H1 (cell line): Measurements from ENCODE around the gene AGAP1. TPM values are rescaled to one million over a fixed set of nuclear protein-coding genes. Genes with fewer than 3 reads are reported as not detected.

Experiments used
- CTCF ChIA-PET: fragments of 300-600 bp; sonication (Branson Sonifier 250); formaldehyde crosslinking; loops from one replicate; lab custom pipeline; 2021; ENCODE audit not compliant: partially characterized antibody; lab: Charles Lee
- POLR2A ChIA-PET: fragments of 300-600 bp; sonication (Branson Sonifier 250); formaldehyde crosslinking; loops from one replicate; lab custom pipeline; 2021; ENCODE audit warnings: inconsistent platforms; ENCODE audit not compliant: partially characterized antibody; lab: Charles Lee
- DNase-seq, 2 experiments: peaks; one replicate each; pipeline versions ENCODE4 v3.0.0 to v3.0.0-alpha.2; 2010 to 2022; ENCODE audit warnings: low spot score in 2 of 2, low read depth in 1 of 2, mixed read lengths in 1 of 2
- FAIRE-seq: peaks from 2 replicates; lab custom pipeline; 2011; peaks lifted over from hg19 to GRCh38; lab: Jason Lieb, UNC
- H2AFZ ChIP-seq: 2 replicates; pipeline ENCODE4 v1.8.1; 2012; ENCODE audit warnings: low read length, inconsistent platforms
- H2AK5ac ChIP-seq: 2 replicates; pipeline ENCODE4 v1.6.1; 2013; ENCODE audit warnings: low read depth, low read length
- H2BK120ac ChIP-seq: replicated peaks from 2 replicates; pipeline ENCODE3; 2013; ENCODE audit warnings: low read depth, low read length, inconsistent platforms
- H2BK12ac ChIP-seq: 2 replicates; pipeline ENCODE4 v1.6.1; 2013; ENCODE audit warnings: low read depth, low read length
- H2BK15ac ChIP-seq: 2 replicates; pipeline ENCODE4 v1.6.1; 2013; ENCODE audit warnings: low read length
- H2BK20ac ChIP-seq: 2 replicates; pipeline ENCODE4 v1.6.1; 2013; ENCODE audit warnings: low read length
- H2BK5ac ChIP-seq: 2 replicates; pipeline ENCODE4 v1.6.1; 2013; ENCODE audit warnings: low read depth, low read length
- H3K14ac ChIP-seq: 2 replicates; pipeline ENCODE4 v1.6.1; 2013; ENCODE audit warnings: inconsistent platforms; ENCODE audit not compliant: insufficient read length
- H3K18ac ChIP-seq: 2 replicates; pipeline ENCODE4 v1.6.1; 2013; ENCODE audit warnings: low read length; ENCODE audit errors: extremely low read depth
- H3K23ac ChIP-seq: 2 replicates; pipeline ENCODE4 v1.6.1; 2013; ENCODE audit warnings: inconsistent platforms; ENCODE audit not compliant: insufficient read length
- H3K23me2 ChIP-seq: 2 replicates; pipeline ENCODE4 v1.6.1; 2013; ENCODE audit warnings: low read depth, low read length
- H3K27ac ChIP-seq: 2 replicates; pipeline ENCODE4 v1.6.1; 2011; ENCODE audit warnings: low read depth, low read length, inconsistent platforms
- H3K27me3 ChIP-seq, 4 experiments: replicated peaks in 1 of 4; 1 replicate in 1 of 4; 2 replicates in 3 of 4; pipeline versions ENCODE4 v1.6.1 to v1.8.1; 2011 to 2013; ENCODE audit warnings: low read length in 3 of 4, mild to moderate bottlenecking in 3 of 4, inconsistent platforms in 2 of 4, mixed read lengths in 2 of 4, moderate library complexity in 1 of 4; ENCODE audit not compliant: control insufficient read depth in 3 of 4, insufficient read depth in 3 of 4; ENCODE audit errors: extremely low read depth in 1 of 4
- H3K36me3 ChIP-seq, 4 experiments: 2 replicates each; pipeline versions ENCODE4 v1.6.1 to v1.8.1; 2011 to 2013; ENCODE audit warnings: mild to moderate bottlenecking in 4 of 4, low read length in 3 of 4, moderate library complexity in 2 of 4, control low read depth in 1 of 4, inconsistent platforms in 1 of 4; ENCODE audit not compliant: insufficient read depth in 4 of 4, control insufficient read depth in 2 of 4
- H3K4ac ChIP-seq: replicated peaks from 2 replicates; pipeline ENCODE3; 2013; ENCODE audit warnings: low read length, low read depth, mixed read lengths, inconsistent platforms; ENCODE audit not compliant: insufficient read length
- H3K4me1 ChIP-seq, 4 experiments: replicated peaks in 1 of 4; 1 replicate in 1 of 4; 2 replicates in 3 of 4; pipeline versions ENCODE4 v1.6.1 to v1.8.1; 2011 to 2013; ENCODE audit warnings: low read length in 3 of 4, inconsistent platforms in 2 of 4, mixed read lengths in 1 of 4; ENCODE audit not compliant: insufficient read depth in 4 of 4, control insufficient read depth in 3 of 4
- H3K4me2 ChIP-seq, 2 experiments: 2 replicates each; pipeline versions ENCODE4 v1.6.1 to v1.8.1; 2011 to 2013; ENCODE audit warnings: low read depth in 2 of 2, low read length in 2 of 2, control low read depth in 1 of 2, inconsistent platforms in 1 of 2, mild to moderate bottlenecking in 1 of 2; ENCODE audit not compliant: insufficient read depth in 1 of 2
- H3K4me3 ChIP-seq, 4 experiments: fragments of 200-600, 300-600 bp in 1 of 4; sonication (generic), shearing (Covaris generic), sonication (Bioruptor Twin) in 1 of 4; 2 replicates each; pipeline versions ENCODE4 v1.5.1 to v1.8.1; 2011 to 2016; ENCODE audit warnings: low read length in 4 of 4, low read depth in 3 of 4, control low read depth in 2 of 4, inconsistent platforms in 2 of 4, mild to moderate bottlenecking in 2 of 4, mixed read lengths in 1 of 4, moderate library complexity in 1 of 4; ENCODE audit not compliant: insufficient read depth in 2 of 4; ENCODE audit errors: extremely low read depth in 1 of 4
- H3K56ac ChIP-seq: replicated peaks from 2 replicates; pipeline ENCODE3; 2013; ENCODE audit warnings: low read depth, mild to moderate bottlenecking, mixed read lengths, low read length, inconsistent platforms; ENCODE audit not compliant: insufficient read length
- H3K79me1 ChIP-seq: 2 replicates; pipeline ENCODE4 v1.6.1; 2013; ENCODE audit warnings: low read depth, low read length, control low read depth
- H3K79me2 ChIP-seq, 2 experiments: 2 replicates each; pipeline versions ENCODE4 v1.6.1 to v1.8.1; 2012 to 2013; ENCODE audit warnings: low read length in 2 of 2, mild to moderate bottlenecking in 2 of 2, inconsistent platforms in 1 of 2; ENCODE audit not compliant: insufficient read depth in 2 of 2, control insufficient read depth in 1 of 2
- H3K9ac ChIP-seq, 4 experiments: replicated peaks in 1 of 4; 1 replicate in 1 of 4; 2 replicates in 3 of 4; pipeline versions ENCODE4 v1.6.1 to v1.8.1; 2011 to 2013; ENCODE audit warnings: low read depth in 3 of 4, low read length in 3 of 4, control low read depth in 2 of 4, mild to moderate bottlenecking in 2 of 4, moderate library complexity in 2 of 4, inconsistent platforms in 1 of 4; ENCODE audit errors: extremely low read depth in 1 of 4
- H3K9me3 ChIP-seq, 2 experiments: 2 replicates each; pipeline versions ENCODE4 v1.6.1 to v1.8.1; 2012 to 2013; ENCODE audit warnings: mild to moderate bottlenecking in 2 of 2, moderate library complexity in 2 of 2, control low read depth in 1 of 2, inconsistent platforms in 1 of 2, low read depth in 1 of 2, low read length in 1 of 2, mixed read lengths in 1 of 2; ENCODE audit not compliant: insufficient read depth in 2 of 2
- H4K20me1 ChIP-seq, 2 experiments: replicated peaks in 1 of 2; 2 replicates each; pipeline versions ENCODE3 to v1.8.1; 2011 to 2013; ENCODE audit warnings: inconsistent platforms in 2 of 2, low read length in 2 of 2, mild to moderate bottlenecking in 1 of 2; ENCODE audit not compliant: insufficient read depth in 2 of 2, control insufficient read depth in 1 of 2
- H4K5ac ChIP-seq: 2 replicates; pipeline ENCODE4 v1.6.1; 2013; ENCODE audit warnings: low read length, low read depth, mixed read lengths, inconsistent platforms; ENCODE audit not compliant: insufficient read length
- H4K8ac ChIP-seq: 2 replicates; pipeline ENCODE4 v1.8.0; 2013; ENCODE audit warnings: mild to moderate bottlenecking, moderate library complexity, low read length, inconsistent platforms; ENCODE audit not compliant: insufficient read depth; ENCODE audit errors: extremely low read depth
- H4K91ac ChIP-seq: replicated peaks from 2 replicates; pipeline ENCODE3; 2013; ENCODE audit warnings: low read length, mixed read lengths, inconsistent platforms; ENCODE audit not compliant: insufficient read length
- ATF2 ChIP-seq: IDR thresholded peaks from 2 replicates; pipeline ENCODE4 v1.6.1; 2012; ENCODE audit warnings: low read length, inconsistent platforms
- CHD1 ChIP-seq: IDR thresholded peaks from 2 replicates; pipeline ENCODE4 v1.6.1; 2012; ENCODE audit warnings: low read depth, low read length, improper control_type of control experiment
- EP300 ChIP-seq, 2 experiments: IDR thresholded peaks; 1 replicate in 1 of 2; 2 replicates in 1 of 2; pipeline ENCODE4 v1.6.1; 2011 to 2012; ENCODE audit warnings: low read depth in 2 of 2, low read length in 2 of 2, mild to moderate bottlenecking in 2 of 2, borderline replicate concordance in 1 of 2, inconsistent platforms in 1 of 2, moderate library complexity in 1 of 2
- FOSL1 ChIP-seq: IDR thresholded peaks from 2 replicates; pipeline ENCODE4 v1.6.1; 2011; ENCODE audit warnings: mild to moderate bottlenecking, low read depth, low read length, moderate library complexity; ENCODE audit not compliant: insufficient read depth
- GABPA ChIP-seq: IDR thresholded peaks from 2 replicates; pipeline ENCODE4 v1.6.1; 2011; ENCODE audit warnings: mild to moderate bottlenecking, low read length, moderate library complexity, borderline replicate concordance; ENCODE audit not compliant: insufficient read depth
- JUND ChIP-seq: IDR thresholded peaks from 2 replicates; pipeline ENCODE4 v1.6.1; 2011; ENCODE audit warnings: mild to moderate bottlenecking, improper control_type of control experiment, low read length
- MAX ChIP-seq: IDR thresholded peaks from 2 replicates; pipeline ENCODE4 v1.6.1; 2012; ENCODE audit warnings: inconsistent platforms
- POU5F1 ChIP-seq: IDR thresholded peaks from 2 replicates; pipeline ENCODE4 v1.6.1; 2011; ENCODE audit warnings: low read depth, mild to moderate bottlenecking, low read length, moderate library complexity
- RFX5 ChIP-seq: IDR thresholded peaks from 2 replicates; pipeline ENCODE4 v1.6.1; 2011; ENCODE audit warnings: low read depth, low read length, improper control_type of control experiment, borderline replicate concordance
- RNF2 ChIP-seq: fragments of 200-900, 300-1000 bp; sonication (generic); IDR thresholded peaks from 2 replicates; pipeline ENCODE4 v1.7.1; 2016; ENCODE audit warnings: borderline replicate concordance, low read depth, mild to moderate bottlenecking, antibody characterized with exemption, low read length; ENCODE audit not compliant: poor library complexity, severe bottlenecking; ENCODE audit errors: missing control alignments
- TEAD4 ChIP-seq: IDR thresholded peaks from 2 replicates; pipeline ENCODE4 v1.6.1; 2012; ENCODE audit warnings: low read depth, low read length, inconsistent platforms, mixed read lengths
- WGBS, 2 experiments: shearing (Covaris generic) in 1 of 2; methylation state at CpG; one replicate each; pipeline versions ENCODE4 v1.1.6 to v1.1.7; 2013 to 2015; ENCODE audit warnings: low lambda C conversion rate in 2 of 2, mixed read lengths in 2 of 2, inconsistent platforms in 1 of 2, low coverage in 1 of 2, missing lambda C conversion rate in 1 of 2; ENCODE audit not compliant: insufficient replicate concordance in 2 of 2, insufficient coverage in 1 of 2, insufficient read length in 1 of 2; ENCODE audit errors: extremely low coverage in 1 of 2, missing lambda C conversion rate in 1 of 2; 5-methylcytosine and 5-hydroxymethylcytosine counted together
- polyA plus RNA-seq, 7 experiments: library from polyadenylated mRNA; depleted of rRNA in 3 of 7; stranded (reverse) in 5 of 7; unstranded in 2 of 7; fragments of >200 nt in 5 of 7; fragments of 200-250 nt in 2 of 7; gene quantifications; 1 replicate in 5 of 7; 2 replicates in 1 of 7; 4 replicates in 1 of 7; pipeline versions ENCODE4 v1.2.1 to v1.2.3, GENCODE V29; 2011 to 2013; ENCODE audit warnings: missing spikeins in 2 of 7, mixed read lengths in 2 of 7
- total RNA-seq: library from RNA; stranded (reverse); fragmentation: NEBNext Ultra II Directional; extraction: Animal tissue kit (Norgen Biotek cat#: 25700); gene quantifications from 2 replicates; pipeline ENCODE4 v1.2.1, GENCODE V29; 2021

Gene AGAP1
- total and polyA plus RNA-seq, 2 of the 8 experiments (the other 6 are each of a cell fraction or from before 2014, with no cell fraction given): 18.1 to 39.4 TPM

GRCh38 chr2:235552671-235553070 lies 58.8 kb downstream of the AGAP1 start:
- ChIA-PET CTCF (interaction anchor here (0.9 to 4.0 kb wide), 26 partner anchors 9 to 417 kb away, joined by 3 to 28 read pairs (median 6); no protein-coding TSS in a partner anchor), POLR2A (interaction anchor here (1.3 kb wide), 1 partner anchor 9 kb away, joined by 3 read pairs; no protein-coding TSS in a partner anchor)
- Histone ChIP-seq H3K23ac (no peak overlapping the region), H2BK12ac (no peak overlapping the region), H4K8ac (no peak overlapping the region), H3K9ac (no peak overlapping the region), H3K79me1 (peaks cover 29% of the 10 kb centered on the region), H2BK120ac (no peak overlapping the region), H3K4me2 (no peak overlapping the region), H4K20me1 (peaks cover 2 to 37% of the 10 kb centered on the region in 2 experiments), H2BK15ac (no peak overlapping the region), H4K91ac (no peak overlapping the region), H2AFZ (no peak overlapping the region), H3K23me2 (no peaks in the 10 kb centered on the region), H3K56ac (no peak overlapping the region), H3K27me3 (no peaks in the 10 kb centered on the region), H2BK20ac (no peak overlapping the region), H2AK5ac (no peak overlapping the region), H3K4ac (no peak overlapping the region), H3K27ac (no peak overlapping the region), H3K18ac (no peak overlapping the region; the same call in 1 of the 2 replicates), H4K5ac (no peak overlapping the region), H3K79me2 (peaks cover 0 to 86% of the 10 kb centered on the region in 2 experiments; a peak in 2 of 4 replicates), H3K14ac (no peak overlapping the region), H3K4me1 (peaks cover 0 to 14% (median 4%) of the 10 kb centered on the region in 4 experiments; a peak in 3 of 7 replicates), H2BK5ac (peak overlapping the region; percentile 35; the same call in 1 of the 2 replicates), H3K4me3 (no peak overlapping the region), H3K36me3 (no peaks in the 10 kb centered on the region), H3K9me3 (no peaks in the 10 kb centered on the region)
- 97% methylated on average over 3 of the region's 3 CpGs; no CpG with 5 or more reads in 1 of the 2 experiments for WGBS, 2 experiments
- DNase-seq: no peak
- no peak for FAIRE-seq
- no peak for TF ChIP-seq POU5F1
- TF ChIP-seq GABPA: no peak
- TF ChIP-seq TEAD4: no peak
- no peak for TF ChIP-seq JUND
- no peak for TF ChIP-seq ATF2
- TF ChIP-seq FOSL1: no peak
- no peak for TF ChIP-seq MAX
- TF ChIP-seq RNF2: no peak
- no peak for TF ChIP-seq CHD1
- no peak for TF ChIP-seq RFX5
- no peak for TF ChIP-seq EP300 (IDR thresholded peaks at IDR 0.05; ENCODE audit: borderline replicate concordance in 1 of 2, low read depth in 2 of 2, low read length in 2 of 2)
